HTR-8/SVneo (cell line): ENCODE results near the gene LENG1.
"Not testable (repeated sequence)": the region's sequence is repeated elsewhere in the genome, so short reads cannot be mapped to it uniquely, and the experiment has no call there.

Experiments used
- DNase-seq: peaks from one replicate; pipeline ENCODE4 v3.0.0; 2011; ENCODE audit warnings: low spot score, mixed read lengths; ENCODE audit not compliant: insufficient read length
- FAIRE-seq: peaks from 2 replicates; lab custom pipeline; 2011; peaks lifted over from hg19 to GRCh38; lab: Jason Lieb, UNC

Gene LENG1

GRCh38 chr19:54159352-54160181, at the start of gene LENG1:
TSS of gene LENG1 (minus strand) at chr19:54159721. CDS start at chr19:54159695, 26 bp downstream.
- DNase-seq (peak; percentile 99), FAIRE-seq (peak; percentile 99)

GRCh38 chr19:54208784-54209057, 49.2 kb upstream of the LENG1 start:
- no peak for DNase-seq

DNA sequence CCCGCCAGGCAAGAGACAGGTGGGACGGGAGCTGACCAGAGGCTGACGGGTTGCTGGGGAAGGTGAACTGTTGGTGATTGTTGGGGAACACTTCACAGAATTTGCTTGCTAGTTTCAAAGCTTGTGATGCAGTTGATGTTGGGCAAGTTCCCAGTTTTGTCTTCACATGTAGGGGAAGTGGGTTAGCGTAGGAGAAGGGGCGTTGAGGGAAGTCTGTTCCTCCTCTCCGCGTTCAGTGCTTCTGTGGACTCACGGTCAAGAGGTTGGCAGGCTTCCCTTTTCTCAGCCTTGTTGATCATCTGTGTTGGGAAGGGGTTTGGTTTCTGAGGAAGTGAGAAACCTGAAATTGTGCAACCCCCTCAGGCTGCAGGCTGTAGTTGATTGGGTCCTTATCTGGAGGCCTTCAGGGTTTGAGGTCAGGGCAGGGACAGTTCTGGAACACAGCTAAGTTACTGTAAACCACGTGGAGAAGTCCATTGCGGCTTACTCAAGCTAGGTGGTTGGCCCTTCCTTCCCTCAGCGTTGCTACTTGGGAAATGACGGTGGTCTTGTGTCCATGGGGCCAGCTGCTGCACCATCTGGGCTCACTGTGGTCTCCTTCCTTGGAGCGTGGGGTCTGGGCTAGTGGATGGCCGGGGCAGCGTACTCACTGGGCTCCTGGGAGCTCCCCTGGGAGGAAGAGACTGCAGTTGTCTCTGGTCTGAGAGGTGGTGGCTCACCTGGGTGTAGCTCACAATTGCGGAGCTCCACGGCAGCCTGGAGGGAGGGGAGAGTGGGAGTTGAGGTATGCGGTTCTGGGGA, 48.7 kb upstream of the LENG1 start:
- DNase-seq (no peak), FAIRE-seq (no peak)

More at GRCh38 chr19:54208784-54209057, 49.2 kb upstream of the LENG1 start:
- FAIRE-seq: no peak

DNA sequence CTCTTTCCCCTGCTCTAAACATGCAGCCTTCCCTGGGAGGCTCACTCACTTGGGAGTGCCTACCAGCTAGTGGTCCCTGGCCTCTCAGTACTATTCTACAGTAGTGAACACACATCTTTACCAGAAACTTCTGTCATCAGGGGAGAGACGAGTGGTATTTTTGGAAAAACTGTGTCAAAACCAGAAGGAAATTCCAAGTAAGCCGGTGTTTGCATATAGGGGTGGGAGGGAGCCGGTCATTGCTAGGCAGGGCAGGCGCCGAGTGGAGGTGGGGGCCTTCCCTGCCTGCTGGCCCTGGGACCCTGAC, 48.1 kb upstream of the LENG1 start:
- no peak for FAIRE-seq
- no peak for DNase-seq

- DNase-seq, FAIRE-seq: not testable (repeated sequence)
These were observed 47.7 kb upstream of the LENG1 start for GRCh38 chr19:54207193-54207592.

GRCh38 chr19:54206831-54207177, 47.3 kb upstream of the LENG1 start:
- FAIRE-seq (no peak), DNase-seq (no peak)

DNA sequence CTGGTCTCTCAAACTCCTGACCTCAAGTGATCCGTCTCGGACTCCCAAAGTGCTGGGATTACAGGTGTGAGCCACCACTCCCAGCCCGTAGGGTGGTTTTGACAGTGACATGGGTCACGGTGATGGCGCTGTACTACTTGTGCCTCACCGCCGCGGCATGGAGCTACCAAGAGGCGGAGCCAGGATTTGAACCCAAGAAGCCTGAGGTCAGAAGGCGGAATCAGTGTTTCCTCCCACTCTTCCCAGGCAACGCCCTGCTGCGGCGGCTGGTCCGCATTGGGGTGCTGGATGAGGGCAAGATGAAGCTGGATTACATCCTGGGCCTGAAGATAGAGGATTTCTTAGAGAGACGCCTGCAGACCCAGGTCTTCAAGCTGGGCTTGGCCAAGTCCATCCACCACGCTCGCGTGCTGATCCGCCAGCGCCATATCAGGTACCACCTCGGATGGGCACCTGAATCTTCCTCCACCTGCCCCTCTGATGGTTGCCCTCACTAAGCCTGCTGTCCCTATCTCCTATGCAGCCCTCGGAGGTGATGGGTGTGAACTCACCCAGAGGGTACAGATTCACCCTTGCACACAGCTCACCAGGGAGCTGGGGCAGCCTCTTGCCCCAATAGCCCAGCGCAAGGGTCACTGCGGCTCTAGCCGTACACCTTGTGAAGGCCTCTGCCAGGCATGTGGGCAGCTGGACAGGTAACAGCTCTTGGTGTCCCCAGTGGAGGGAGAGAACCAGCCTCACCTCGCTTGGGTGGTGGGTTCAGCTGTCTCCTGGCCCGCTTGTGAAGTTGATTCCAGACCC, 46.7 kb upstream of the LENG1 start:
- no peak for FAIRE-seq
- DNase-seq: no peak

DNA sequence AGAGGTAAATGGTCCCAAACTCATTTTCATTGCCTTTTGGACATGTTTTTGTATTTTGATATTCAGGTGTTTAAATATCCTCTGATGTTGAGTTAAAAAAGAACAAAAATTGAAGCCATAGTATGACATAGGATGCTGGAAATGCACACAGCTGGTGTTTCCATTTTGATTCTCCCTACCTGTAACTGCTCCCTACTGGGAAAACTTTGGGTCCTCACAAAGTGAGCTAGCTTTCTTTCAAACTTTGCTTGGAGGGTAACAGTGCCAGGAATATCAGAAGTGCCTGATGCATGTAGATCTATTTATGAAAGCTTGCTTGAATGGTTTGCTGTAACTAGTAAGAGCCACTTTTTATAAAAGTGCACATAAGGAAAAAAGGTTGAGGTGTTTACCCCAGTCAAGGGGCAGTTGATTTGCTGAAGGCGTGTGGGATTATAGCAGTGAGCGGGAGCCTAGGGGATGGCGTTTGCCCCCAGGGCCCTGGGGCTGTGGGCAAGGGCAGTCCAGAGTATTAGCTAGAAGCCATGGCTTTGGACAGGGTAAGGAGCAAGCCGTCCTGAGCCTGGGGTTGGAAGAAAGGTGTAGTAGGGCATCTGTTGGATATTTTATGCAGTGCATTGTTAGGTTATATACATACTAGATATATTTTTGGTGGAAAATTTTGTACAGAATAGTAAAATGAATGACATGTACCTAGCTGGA, 45.4 kb upstream of the LENG1 start:
- FAIRE-seq: no peak
- DNase-seq: no peak

- FAIRE-seq (no peak), DNase-seq (no peak)
These were observed 43.7 kb upstream of the LENG1 start for GRCh38 chr19:54203151-54203611.

DNA sequence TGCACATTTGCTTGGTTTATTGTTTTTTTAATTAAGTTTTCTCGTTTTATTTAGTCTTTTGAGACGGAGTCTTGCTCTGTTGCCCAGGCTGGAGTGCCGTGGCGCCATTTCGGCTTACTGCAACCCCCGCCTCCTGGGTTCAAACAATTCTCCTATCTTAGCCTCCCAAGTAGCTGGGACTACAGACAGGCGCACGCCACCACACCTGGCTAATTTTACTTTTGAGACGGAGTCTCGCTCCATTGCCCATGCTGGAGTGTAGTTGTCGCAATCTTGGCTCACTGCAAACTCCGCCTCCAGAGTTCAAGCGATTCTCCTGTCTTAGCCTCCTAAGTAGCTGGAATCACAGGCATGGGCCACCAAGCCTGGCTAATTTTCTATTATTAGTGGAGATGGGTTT, 42.5 kb upstream of the LENG1 start:
- no peak for DNase-seq
- FAIRE-seq: no peak

DNA sequence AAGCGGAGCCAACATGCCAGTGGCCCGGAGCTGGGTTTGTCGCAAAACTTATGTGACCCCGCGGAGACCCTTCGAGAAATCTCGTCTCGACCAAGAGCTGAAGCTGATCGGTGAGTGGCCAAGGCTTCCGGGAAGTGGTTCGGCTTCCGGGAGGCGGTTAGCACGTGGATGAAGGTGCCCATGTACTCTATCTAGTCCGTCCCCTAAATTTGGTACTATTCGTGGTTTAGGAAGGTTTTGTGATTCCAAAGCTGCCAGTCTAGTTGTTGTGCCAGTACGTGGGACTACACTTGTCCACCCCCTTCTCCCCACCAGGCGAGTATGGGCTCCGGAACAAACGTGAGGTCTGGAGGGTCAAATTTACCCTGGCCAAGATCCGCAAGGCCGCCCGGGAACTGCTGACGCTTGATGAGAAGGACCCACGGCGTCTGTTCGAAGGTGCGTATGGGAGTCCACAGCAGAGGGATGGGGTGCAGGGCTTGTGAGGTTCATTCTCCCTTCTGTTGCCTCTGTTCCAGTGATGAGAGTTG, 41.7 kb upstream of the LENG1 start:
- FAIRE-seq (no peak), DNase-seq (no peak)

DNA sequence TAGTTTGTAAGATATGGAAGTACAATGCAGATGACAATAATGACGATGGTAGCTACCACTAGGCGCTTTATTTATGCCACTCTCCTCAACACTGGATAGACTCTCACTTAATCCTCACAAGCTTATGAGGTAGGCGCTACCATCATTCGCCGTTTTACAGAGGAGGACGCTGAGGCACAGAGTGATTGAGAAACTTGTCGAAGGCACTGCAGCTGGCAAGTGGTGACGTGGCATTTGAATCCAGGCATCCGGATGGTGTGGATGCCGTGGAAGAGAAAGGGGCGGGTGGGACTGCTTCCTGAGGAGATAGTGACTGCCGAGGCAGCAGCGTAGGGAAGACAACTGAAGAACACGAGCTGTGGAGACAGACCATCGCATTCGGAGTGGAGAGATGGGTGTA, 39.9 kb upstream of the LENG1 start:
- no peak for DNase-seq
- FAIRE-seq: no peak

DNA sequence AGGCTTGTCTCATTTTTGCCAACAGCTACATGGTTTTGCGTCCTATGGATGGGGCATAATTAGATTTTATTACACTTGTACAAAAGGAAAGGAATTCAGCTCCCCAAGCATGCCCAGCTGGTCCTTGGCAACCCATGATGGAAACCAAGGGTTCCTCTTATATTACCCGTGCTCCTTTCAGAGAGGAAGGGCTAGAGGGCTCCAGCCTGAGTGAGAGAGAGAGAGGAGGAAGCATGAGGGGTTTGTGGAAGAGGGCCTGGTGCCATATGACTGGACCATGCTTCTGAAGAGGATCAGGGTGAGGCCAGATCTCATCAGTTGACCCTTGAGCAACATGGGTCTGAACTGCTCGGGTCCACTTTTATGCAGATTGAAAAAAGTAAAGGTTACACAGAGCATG, 37.6 kb upstream of the LENG1 start:
- no peak for FAIRE-seq
- no peak for DNase-seq

DNA sequence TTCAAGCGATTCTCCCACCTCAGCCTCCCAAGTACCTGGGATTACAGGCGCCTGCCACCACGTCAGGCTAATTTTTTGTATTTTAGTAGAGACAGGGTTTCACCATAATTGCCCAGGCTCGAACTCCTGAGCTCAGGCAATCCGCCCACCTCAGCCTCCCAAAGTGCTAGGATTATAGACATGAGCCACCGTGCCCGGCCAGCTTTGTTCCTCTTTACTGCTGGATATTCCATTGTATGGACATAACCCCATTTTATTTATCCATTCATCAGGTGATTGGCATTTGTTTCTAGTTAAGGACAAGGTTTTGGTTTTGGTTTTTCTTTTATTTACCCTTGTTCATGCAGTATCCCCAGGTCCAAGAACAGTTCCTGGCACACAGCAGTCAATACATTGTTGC, 37.0 kb upstream of the LENG1 start:
- FAIRE-seq (no peak), DNase-seq (no peak)

DNA sequence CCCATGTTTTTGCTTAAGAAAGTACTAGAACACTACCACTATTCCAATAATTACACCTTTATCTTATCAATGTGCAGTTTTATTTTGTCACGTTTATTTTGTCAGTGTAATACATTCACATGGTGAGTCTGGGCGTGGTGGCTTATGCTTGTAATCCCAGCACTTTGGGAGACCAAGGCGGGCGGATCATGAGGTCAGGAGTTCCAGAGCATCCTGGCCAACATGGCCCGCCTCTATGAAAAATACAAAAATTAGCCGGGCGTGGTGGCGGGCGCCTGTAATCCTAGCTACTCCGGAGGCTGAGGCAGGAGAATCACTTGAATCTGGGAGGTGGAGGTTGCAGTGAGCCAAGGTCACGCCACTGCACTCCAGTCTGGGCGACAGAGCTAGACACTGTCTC, 34.9 kb upstream of the LENG1 start:
- not testable (repeated sequence) for DNase-seq, FAIRE-seq

- FAIRE-seq (no peak), DNase-seq (no peak)
These were observed 33.5 kb upstream of the LENG1 start for GRCh38 chr19:54193011-54193410.

DNA sequence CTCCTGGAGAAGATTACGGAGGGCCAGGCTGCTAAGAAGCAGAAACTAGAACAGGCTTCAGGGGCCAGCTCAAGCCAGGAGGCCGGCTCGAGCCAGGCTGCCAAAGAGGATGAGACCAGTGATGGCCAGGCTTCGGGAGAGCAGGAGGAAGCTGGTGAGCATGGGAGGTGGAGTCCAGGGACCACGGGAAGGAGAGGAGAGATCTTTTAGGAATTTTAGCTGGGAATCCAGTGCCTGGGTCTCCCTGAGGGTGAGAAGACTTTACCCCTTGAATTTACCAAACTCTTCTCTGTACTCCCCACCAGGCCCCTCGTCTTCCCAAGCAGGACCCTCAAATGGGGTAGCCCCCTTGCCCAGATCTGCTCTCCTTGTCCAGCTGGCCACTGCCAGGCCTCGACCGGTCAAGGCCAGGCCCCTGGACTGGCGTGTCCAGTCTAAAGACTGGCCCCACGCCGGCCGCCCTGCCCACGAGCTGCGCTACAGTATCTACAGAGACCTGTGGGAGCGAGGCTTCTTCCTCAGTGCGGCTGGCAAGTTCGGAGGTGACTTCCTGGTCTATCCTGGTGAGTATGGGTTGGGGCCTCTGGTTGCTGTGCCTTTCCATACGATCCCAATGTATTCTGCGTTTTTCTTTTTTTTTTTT, 32.4 kb upstream of the LENG1 start:
- FAIRE-seq: no peak
- no peak for DNase-seq

DNA sequence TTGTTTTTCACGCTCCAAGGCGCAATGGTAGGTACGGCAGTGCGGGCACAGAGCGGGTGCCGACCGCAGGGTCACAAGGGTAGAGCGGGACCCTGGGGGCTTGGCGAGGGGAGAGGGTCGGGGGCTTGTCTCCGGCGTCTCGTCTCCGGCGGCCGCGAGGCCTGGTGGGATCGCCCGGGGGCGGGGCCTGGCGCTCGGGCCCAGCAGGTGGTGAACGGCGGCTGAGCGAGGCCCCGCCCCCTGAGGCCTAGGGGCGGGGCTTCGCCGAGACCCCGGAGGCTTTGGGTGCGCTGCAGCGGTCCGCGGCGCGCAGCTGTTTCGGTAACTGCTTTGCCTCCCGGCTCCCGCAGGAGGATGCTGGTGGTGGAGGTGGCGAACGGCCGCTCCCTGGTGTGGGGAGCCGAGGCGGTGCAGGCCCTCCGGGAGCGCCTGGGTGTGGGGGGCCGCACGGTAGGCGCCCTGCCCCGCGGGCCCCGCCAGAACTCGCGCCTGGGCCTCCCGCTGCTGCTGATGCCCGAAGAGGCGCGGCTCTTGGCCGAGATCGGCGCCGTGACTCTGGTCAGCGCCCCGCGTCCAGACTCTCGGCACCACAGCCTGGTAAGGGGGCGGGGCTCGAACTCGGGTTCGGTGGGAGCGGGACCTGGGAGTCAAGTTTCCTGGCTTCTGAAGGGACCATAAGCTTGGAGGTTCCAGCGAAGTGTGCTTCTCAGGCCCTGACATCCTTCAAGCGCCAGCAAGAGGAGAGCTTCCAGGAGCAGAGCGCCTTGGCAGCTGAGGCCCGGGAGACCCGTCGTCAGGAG, 31.7 kb upstream of the LENG1 start, which contains the start of gene TSEN34:
TSS of gene TSEN34 (plus strand) at position 298 of the 800 bp plus-strand sequence. CDS start at position 355, 57 bp downstream.
- DNase-seq (peak; percentile 74), FAIRE-seq (no peak)
